H9 (cell line): Measurements from ENCODE around the gene BRF1. TPM values are rescaled to one million over a fixed set of nuclear protein-coding genes. Genes with fewer than 3 reads are reported as not detected.

ENCODE experiments used
- DNase-seq: peaks from one replicate; pipeline ENCODE4 v3.0.0-alpha.2; 2017
- H2AFZ ChIP-seq: one replicate; pipeline ENCODE4 v1.6.1; 2013; ENCODE audit warnings: mild to moderate bottlenecking, low read length, control low read depth, moderate library complexity
- H2AK5ac ChIP-seq: 2 replicates; pipeline ENCODE4 v1.6.1; 2013; ENCODE audit warnings: low read length, control low read depth, mixed read lengths; ENCODE audit not compliant: insufficient read length
- H2BK120ac ChIP-seq: one replicate; pipeline ENCODE4 v1.6.1; 2013; ENCODE audit warnings: low read depth, mild to moderate bottlenecking, low read length, control low read depth, inconsistent platforms; ENCODE audit not compliant: poor library complexity, severe bottlenecking
- H2BK12ac ChIP-seq: 2 replicates; pipeline ENCODE4 v1.6.1; 2013; ENCODE audit warnings: low read length, control low read depth, mixed read lengths, low read depth; ENCODE audit not compliant: insufficient read length
- H2BK15ac ChIP-seq: 2 replicates; pipeline ENCODE4 v1.6.1; 2013; ENCODE audit warnings: low read depth, low read length, control low read depth
- H2BK20ac ChIP-seq: one replicate; pipeline ENCODE4 v1.6.1; 2013; ENCODE audit warnings: low read depth, mild to moderate bottlenecking, low read length, control low read depth, inconsistent platforms; ENCODE audit not compliant: poor library complexity, severe bottlenecking
- H2BK5ac ChIP-seq: 2 replicates; pipeline ENCODE4 v1.6.1; 2013; ENCODE audit warnings: low read length, control low read depth, mixed read lengths; ENCODE audit not compliant: insufficient read length
- H3K14ac ChIP-seq: 2 replicates; pipeline ENCODE4 v1.6.1; 2013; ENCODE audit warnings: low read length, control low read depth; ENCODE audit not compliant: insufficient read depth
- H3K18ac ChIP-seq: 2 replicates; pipeline ENCODE4 v1.6.1; 2013; ENCODE audit warnings: low read depth, mild to moderate bottlenecking, mixed read lengths, low read length, control low read depth; ENCODE audit not compliant: insufficient read length
- H3K23ac ChIP-seq: 2 replicates; pipeline ENCODE4 v1.6.1; 2013; ENCODE audit warnings: low read length, control low read depth, mixed read lengths, low read depth; ENCODE audit not compliant: insufficient read length
- H3K23me2 ChIP-seq: 2 replicates; pipeline ENCODE4 v1.6.1; 2013; ENCODE audit warnings: low read depth, mild to moderate bottlenecking, mixed read lengths, low read length, control low read depth; ENCODE audit not compliant: insufficient read length, poor library complexity, severe bottlenecking
- H3K27ac ChIP-seq: 2 replicates; pipeline ENCODE4 v1.5.1; 2013; ENCODE audit warnings: low read length, control low read depth, mixed read lengths, low read depth; ENCODE audit not compliant: insufficient read length
- H3K27me3 ChIP-seq: 2 replicates; pipeline ENCODE4 v1.6.1; 2013; ENCODE audit warnings: low read length, control low read depth, inconsistent platforms; ENCODE audit not compliant: insufficient read depth
- H3K4ac ChIP-seq: 2 replicates; pipeline ENCODE4 v1.6.1; 2013; ENCODE audit warnings: low read depth, mild to moderate bottlenecking, control low read depth, inconsistent platforms, low read length, moderate library complexity
- H3K4me1 ChIP-seq: 2 replicates; pipeline ENCODE4 v1.6.1; 2013; ENCODE audit warnings: low read length, control low read depth, inconsistent platforms; ENCODE audit not compliant: insufficient read depth
- H3K4me2 ChIP-seq: 2 replicates; pipeline ENCODE4 v1.6.1; 2013; ENCODE audit warnings: low read length, control low read depth, mixed read lengths; ENCODE audit not compliant: insufficient read length, insufficient read depth
- H3K56ac ChIP-seq: 2 replicates; pipeline ENCODE4 v1.6.1; 2013; ENCODE audit warnings: low read depth, mild to moderate bottlenecking, mixed read lengths, low read length, control low read depth; ENCODE audit not compliant: insufficient read length
- H3K79me1 ChIP-seq: 2 replicates; pipeline ENCODE4 v1.6.1; 2013; ENCODE audit warnings: low read depth, mild to moderate bottlenecking, moderate library complexity, low read length, control low read depth, inconsistent platforms; ENCODE audit not compliant: insufficient read depth, poor library complexity, severe bottlenecking
- H3K79me2 ChIP-seq: 2 replicates; pipeline ENCODE4 v1.6.1; 2013; ENCODE audit warnings: low read length, control low read depth, inconsistent platforms; ENCODE audit not compliant: insufficient read depth
- H3K9ac ChIP-seq: 2 replicates; pipeline ENCODE4 v1.6.1; 2013; ENCODE audit warnings: low read length, control low read depth, mixed read lengths; ENCODE audit not compliant: insufficient read length; ENCODE audit errors: extremely low read depth
- H3K9me3 ChIP-seq: one replicate; pipeline ENCODE4 v1.6.1; 2013; ENCODE audit warnings: low read depth, low read length, inconsistent platforms; ENCODE audit not compliant: control insufficient read depth
- H3T11ph ChIP-seq: one replicate; pipeline ENCODE4 v1.6.1; 2013; ENCODE audit warnings: mild to moderate bottlenecking, low read length, control low read depth, inconsistent platforms
- H4K20me1 ChIP-seq: one replicate; pipeline ENCODE4 v1.6.1; 2013; ENCODE audit not compliant: control insufficient read depth, insufficient read length, insufficient read depth
- H4K5ac ChIP-seq: 2 replicates; pipeline ENCODE4 v1.6.1; 2013; ENCODE audit warnings: low read depth, mild to moderate bottlenecking, mixed read lengths, low read length, control low read depth; ENCODE audit not compliant: insufficient read length
- H4K8ac ChIP-seq: replicated peaks from 2 replicates; pipeline ENCODE4 v1.6.1; 2013; ENCODE audit warnings: low read length, control low read depth, mixed read lengths, low read depth; ENCODE audit not compliant: insufficient read length
- H4K91ac ChIP-seq: 2 replicates; pipeline ENCODE4 v1.6.1; 2013; ENCODE audit warnings: low read depth, mild to moderate bottlenecking, moderate library complexity, mixed read lengths, low read length, control low read depth; ENCODE audit not compliant: insufficient read length
- H3K27ac Mint-ChIP-seq, 3 experiments: 2 replicates in 2 of 3; 3 replicates in 1 of 3; pipeline ENCODE4 v1.8.0; 2020 to 2021; ENCODE audit warnings: mixed read lengths in 3 of 3, mild to moderate bottlenecking in 1 of 3, moderate library complexity in 1 of 3
- H3K27me3 Mint-ChIP-seq: 2 replicates; pipeline ENCODE4 v1.8.0; 2021; ENCODE audit warnings: low read depth, mild to moderate bottlenecking, moderate library complexity, mixed read lengths
- H3K36me3 Mint-ChIP-seq, 3 experiments: 2 replicates in 2 of 3; 3 replicates in 1 of 3; pipeline ENCODE4 v1.8.0; 2020 to 2021; ENCODE audit warnings: low read depth in 3 of 3, mixed read lengths in 3 of 3; ENCODE audit not compliant: insufficient read depth in 1 of 3
- H3K4me1 Mint-ChIP-seq, 2 experiments: 2 replicates each; pipeline ENCODE4 v1.8.0; 2020; ENCODE audit warnings: mixed read lengths in 2 of 2
- H3K4me3 Mint-ChIP-seq, 2 experiments: 2 replicates in 1 of 2; 3 replicates in 1 of 2; pipeline ENCODE4 v1.8.0; 2020 to 2021; ENCODE audit warnings: mild to moderate bottlenecking in 2 of 2, mixed read lengths in 2 of 2, moderate library complexity in 1 of 2
- H3K9me3 Mint-ChIP-seq, 2 experiments: 2 replicates in 1 of 2; 3 replicates in 1 of 2; pipeline ENCODE4 v1.8.0; 2020; ENCODE audit warnings: mild to moderate bottlenecking in 2 of 2, mixed read lengths in 2 of 2, moderate library complexity in 1 of 2
- CTCF ChIP-seq: fragments of 200-600 bp; sonication (generic); conservative IDR thresholded peaks from 3 replicates; pipeline ENCODE4 v1.8.0; 2021; ENCODE audit warnings: antibody characterized with exemption, mild to moderate bottlenecking
- WGBS: extraction: QIAGEN DNeasy Blood & Tissue Kit; methylation state at CpG from one replicate; pipeline ENCODE4 v1.1.7; 2013; ENCODE audit warnings: missing lambda C conversion rate, low lambda C conversion rate, mixed read lengths; ENCODE audit not compliant: insufficient read length; ENCODE audit errors: extremely low coverage; 5-methylcytosine and 5-hydroxymethylcytosine counted together
- total RNA-seq: library from RNA; stranded (reverse); gene quantifications from 2 replicates; pipeline ENCODE4 v1.2.1, GENCODE V29; 2021

BRF1 gene
- total RNA-seq, 1 experiment from 2014 or later: 28.3 TPM

GRCh38 chr14:105324871-105325270 is 24.1 kb upstream of the BRF1 start:
- Histone ChIP-seq H3K27ac (no peak overlapping the region), H2BK12ac (no peak overlapping the region), H3K4me1 (peaks cover 9% of the 10 kb centered on the region; the same call in 1 of the 2 replicates), H4K5ac (no peak overlapping the region), H3K27me3 (no peaks in the 10 kb centered on the region), H3K14ac (no peak overlapping the region), H3K9me3 (no peaks in the 10 kb centered on the region), H2AFZ (no peak overlapping the region), H3T11ph (no peak overlapping the region), H2BK15ac (no peak overlapping the region), H4K20me1 (no peaks in the 10 kb centered on the region), H3K9ac (no peak overlapping the region), H2AK5ac (no peak overlapping the region), H3K23ac (no peak overlapping the region), H3K4me2 (no peak overlapping the region), H3K56ac (no peak overlapping the region), H4K8ac (no peak overlapping the region), H3K79me1 (peaks cover 14% of the 10 kb centered on the region), H3K4ac (no peak overlapping the region), H3K18ac (no peak overlapping the region), H3K23me2 (no peaks in the 10 kb centered on the region), H4K91ac (no peak overlapping the region), H2BK20ac (no peak overlapping the region), H3K79me2 (peaks cover 17% of the 10 kb centered on the region; the same call in 1 of the 2 replicates), H2BK5ac (no peak overlapping the region), H2BK120ac (no peak overlapping the region)
- no CpG with 5 or more reads among the region's 12 CpGs for WGBS
- Mint-ChIP-seq H3K27ac (no peak overlapping the region), H3K27me3 (no peaks in the 10 kb centered on the region), H3K36me3 (peaks cover 0 to 5% (median 2%) of the 10 kb centered on the region in 3 experiments; a peak in 5 of 7 replicates), H3K4me1 (peaks cover 53 to 63% of the 10 kb centered on the region in 2 experiments), H3K4me3 (no peak overlapping the region), H3K9me3 (peaks cover 0 to 2% of the 10 kb centered on the region in 2 experiments; a peak in 1 of 5 replicates)
- DNase-seq: no peak
- no peak for TF ChIP-seq CTCF
